ENCODE measurements around the gene GRM7.

The GRM7 gene

DNA sequence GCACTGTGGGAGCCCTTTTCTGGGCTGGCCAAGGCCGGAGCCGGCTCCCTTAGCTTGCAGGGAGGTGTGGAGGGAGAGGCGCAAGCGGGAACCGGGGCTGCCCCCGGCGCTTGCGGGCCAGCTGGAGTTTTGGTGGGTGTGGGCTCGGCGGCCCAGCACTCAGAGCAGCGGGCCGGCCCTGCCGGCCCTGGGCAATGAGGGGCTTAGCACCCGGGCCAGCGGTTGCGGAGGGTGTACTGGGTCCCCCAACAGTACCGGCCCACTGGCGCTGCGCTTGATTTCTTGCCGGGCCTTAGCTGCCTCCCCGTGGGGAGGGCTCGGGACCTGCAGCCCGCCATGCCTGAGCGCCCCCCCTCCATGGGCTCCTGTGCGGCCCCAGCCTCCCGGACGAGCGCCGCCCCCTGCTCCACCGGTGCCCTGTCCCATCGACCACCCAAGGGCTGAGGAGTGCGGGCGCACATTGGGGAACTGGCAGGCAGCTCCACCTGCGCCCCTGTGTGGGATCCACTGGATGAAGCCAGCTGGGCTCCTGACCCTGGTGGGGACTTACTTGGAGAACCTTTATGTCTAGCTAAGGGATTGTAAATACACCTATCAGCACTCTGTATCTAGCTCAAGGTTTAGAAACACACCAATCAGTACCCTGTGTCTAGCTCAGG is 707.7 kb downstream of the GRM7 start:
- H3K4me3 ChIP-seq (ENCODE audit: control insufficient read depth, low read depth, low read length): no peak overlapping the region
- no peak for DNase-seq (ENCODE audit: low read depth)
- TF ChIP-seq, protein P1, sequence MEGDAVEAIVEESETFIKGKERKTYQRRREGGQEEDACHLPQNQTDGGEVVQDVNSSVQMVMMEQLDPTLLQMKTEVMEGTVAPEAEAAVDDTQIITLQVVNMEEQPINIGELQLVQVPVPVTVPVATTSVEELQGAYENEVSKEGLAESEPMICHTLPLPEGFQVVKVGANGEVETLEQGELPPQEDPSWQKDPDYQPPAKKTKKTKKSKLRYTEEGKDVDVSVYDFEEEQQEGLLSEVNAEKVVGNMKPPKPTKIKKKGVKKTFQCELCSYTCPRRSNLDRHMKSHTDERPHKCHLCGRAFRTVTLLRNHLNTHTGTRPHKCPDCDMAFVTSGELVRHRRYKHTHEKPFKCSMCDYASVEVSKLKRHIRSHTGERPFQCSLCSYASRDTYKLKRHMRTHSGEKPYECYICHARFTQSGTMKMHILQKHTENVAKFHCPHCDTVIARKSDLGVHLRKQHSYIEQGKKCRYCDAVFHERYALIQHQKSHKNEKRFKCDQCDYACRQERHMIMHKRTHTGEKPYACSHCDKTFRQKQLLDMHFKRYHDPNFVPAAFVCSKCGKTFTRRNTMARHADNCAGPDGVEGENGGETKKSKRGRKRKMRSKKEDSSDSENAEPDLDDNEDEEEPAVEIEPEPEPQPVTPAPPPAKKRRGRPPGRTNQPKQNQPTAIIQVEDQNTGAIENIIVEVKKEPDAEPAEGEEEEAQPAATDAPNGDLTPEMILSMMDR (IDR thresholded peaks at IDR 0.05; ENCODE audit: control insufficient read depth, insufficient read depth, low read depth, low read length, missing control alignments): no peak

DNA sequence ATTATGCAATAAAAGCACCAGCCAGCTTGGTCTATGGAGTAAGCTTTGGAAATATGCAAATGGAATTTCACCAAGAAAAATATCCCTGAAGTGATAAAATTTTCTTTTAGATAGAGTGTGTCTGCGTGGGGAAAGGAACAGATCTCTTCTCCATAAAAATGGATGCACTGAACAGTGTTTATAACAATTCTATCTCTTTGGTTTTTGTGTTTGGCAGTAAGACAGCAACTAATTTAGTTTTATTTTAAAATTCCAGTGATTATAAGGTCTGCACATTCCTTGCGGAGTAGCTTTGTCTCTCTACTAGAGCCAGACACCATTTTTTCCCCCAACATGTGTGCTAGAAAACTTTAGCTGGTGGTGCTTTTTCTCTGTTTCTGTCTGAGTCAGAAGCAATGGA is 712.4 kb downstream of the GRM7 start:
- no peak for DNase-seq (ENCODE audit: low read depth)
- H3K4me3 ChIP-seq (ENCODE audit: control insufficient read depth, low read depth, low read length): no peak overlapping the region
- TF ChIP-seq, protein P1 (IDR thresholded peaks at IDR 0.05; ENCODE audit: control insufficient read depth, insufficient read depth, low read depth, low read length, missing control alignments): no peak

DNA sequence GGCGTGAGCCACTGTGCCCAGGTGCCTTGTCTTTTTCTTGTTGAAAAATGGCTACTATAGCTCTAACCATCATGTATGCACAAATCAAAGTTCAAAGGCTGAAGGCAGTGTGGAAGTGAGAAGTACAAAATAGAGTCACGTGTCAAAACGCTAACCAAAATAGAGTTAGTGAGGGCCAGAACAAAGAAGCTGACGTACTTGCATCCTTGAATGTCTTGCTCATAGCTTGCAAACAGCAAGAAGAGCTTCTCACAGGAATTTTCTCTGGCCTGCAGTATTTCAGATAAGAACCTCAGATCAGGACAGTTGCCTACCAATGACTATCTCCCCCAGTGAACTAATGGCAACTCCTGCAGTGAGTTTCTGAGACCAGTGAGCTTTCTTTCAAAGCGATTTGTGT is 713.5 kb downstream of the GRM7 start:
- TF ChIP-seq, protein P1 (IDR thresholded peaks at IDR 0.05; ENCODE audit: control insufficient read depth, insufficient read depth, low read depth, low read length, missing control alignments): no peak
- no peak for DNase-seq (ENCODE audit: low read depth)

DNA sequence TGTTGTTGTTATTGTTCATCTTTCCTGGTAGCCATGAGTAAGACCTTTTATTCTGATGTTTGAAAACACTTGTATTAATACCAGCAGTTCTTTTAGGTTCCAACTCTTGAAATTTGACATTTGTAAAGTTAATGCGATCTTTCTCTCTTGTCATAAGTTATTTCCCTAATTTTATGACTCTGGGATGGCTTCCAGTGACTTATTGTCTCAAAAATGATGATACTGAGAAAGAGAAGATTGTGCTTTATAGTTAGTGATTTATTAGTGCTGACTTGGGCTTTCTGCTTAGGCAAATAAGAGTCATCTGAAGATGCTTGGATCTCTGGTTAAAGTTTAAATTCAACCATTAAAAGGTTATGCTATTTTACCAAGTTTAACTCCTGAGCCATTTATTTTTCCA is 715.2 kb downstream of the GRM7 start:
- DNase-seq (ENCODE audit: low read depth): no peak
- H3K4me3 ChIP-seq (ENCODE audit: control insufficient read depth, low read depth, low read length): no peak overlapping the region
- TF ChIP-seq, protein P1 (IDR thresholded peaks at IDR 0.05; ENCODE audit: control insufficient read depth, insufficient read depth, low read depth, low read length, missing control alignments): no peak

More for the DNA sequence above, 713.5 kb downstream of the GRM7 start:
- H3K4me3 ChIP-seq (ENCODE audit: control insufficient read depth, low read depth, low read length): no peak overlapping the region

DNA sequence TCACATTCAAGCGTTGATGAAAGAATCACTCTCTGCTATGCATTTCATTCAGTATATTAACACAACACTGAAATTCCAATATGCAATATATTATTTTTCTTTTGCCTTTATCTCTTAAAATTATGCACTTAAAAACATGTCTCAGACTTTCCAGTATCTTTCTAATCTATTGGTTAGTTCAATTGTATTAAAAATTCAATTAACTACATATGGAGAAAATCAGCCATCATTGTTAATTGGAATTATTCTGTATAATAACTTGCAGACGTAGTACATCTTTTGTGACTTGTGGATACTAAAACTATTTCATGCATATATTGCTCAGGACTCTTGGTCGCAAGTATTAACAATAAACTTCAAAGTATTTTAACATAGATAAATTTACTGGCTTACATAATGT is 715.6 kb downstream of the GRM7 start:
- DNase-seq (ENCODE audit: low read depth): no peak
- TF ChIP-seq, protein P1 (IDR thresholded peaks at IDR 0.05; ENCODE audit: control insufficient read depth, insufficient read depth, low read depth, low read length, missing control alignments): no peak
- no peak overlapping the region for H3K4me3 ChIP-seq (ENCODE audit: control insufficient read depth, low read depth, low read length)

DNA sequence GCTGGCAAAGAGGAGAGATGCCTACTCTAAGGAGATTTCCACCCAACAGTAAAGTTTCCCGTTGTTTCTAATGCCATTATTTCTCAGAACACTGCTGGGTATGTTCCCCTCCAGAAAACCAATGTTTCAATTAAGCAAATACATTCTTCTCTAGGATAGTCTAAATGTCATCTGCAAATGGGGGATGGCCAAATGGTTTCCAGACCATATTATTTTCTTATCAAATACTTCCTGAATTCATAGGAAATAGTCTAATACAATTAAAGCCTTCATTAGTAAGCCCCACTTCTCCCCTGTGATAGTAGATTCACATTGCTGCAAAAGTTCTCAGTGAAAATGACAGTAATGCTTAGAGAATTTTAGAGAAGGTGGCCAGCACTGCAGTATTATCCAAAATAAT is 716.6 kb downstream of the GRM7 start:
- H3K4me3 ChIP-seq (ENCODE audit: control insufficient read depth, low read depth, low read length): no peak overlapping the region
- TF ChIP-seq, protein P1 (IDR thresholded peaks at IDR 0.05; ENCODE audit: control insufficient read depth, insufficient read depth, low read depth, low read length, missing control alignments): no peak
- no peak for DNase-seq (ENCODE audit: low read depth)
